GM12873 (cell line): ENCODE results near the gene PEX14.

Experiments
- TF ChIP-seq, protein P1 (sequence below): IDR thresholded peaks from 2 replicates; pipeline ENCODE4 v1.5.1; 2012; ENCODE audit warnings: low read depth, mild to moderate bottlenecking, moderate library complexity, low read length, control low read depth; ENCODE audit not compliant: insufficient read depth; ENCODE audit errors: missing control alignments

The PEX14 gene

DNA sequence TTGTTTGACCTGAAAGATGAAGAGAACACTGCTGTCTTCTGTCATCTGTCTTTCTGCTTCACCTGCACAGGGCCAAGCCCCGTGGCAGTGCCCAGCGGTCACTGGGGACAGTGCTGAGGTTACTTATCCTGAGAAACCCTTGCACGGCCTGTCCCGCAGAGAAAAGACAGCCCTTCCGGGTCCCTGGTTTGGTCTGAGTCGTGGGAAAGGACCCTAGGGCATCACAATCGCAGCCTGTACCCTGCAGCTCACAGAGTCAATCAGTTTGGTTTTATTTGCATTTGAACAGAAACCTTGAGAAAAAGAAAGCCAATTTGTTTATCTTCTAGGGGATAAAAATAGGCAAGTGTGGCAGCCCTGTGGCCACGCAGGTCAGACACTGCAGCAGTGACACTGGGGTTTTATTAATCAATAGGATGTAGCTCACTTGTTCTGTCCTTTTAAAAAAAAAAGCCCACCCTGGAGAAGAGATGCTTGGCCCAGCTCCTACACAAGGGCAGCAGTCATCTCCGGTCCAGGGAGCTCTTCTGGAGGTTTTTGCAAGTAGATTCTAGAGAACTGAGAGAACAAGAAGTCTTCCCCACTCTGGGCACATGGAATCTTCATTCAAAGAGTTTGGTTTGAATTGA, 120.0 kb downstream of the PEX14 start:
- TF ChIP-seq, protein P1, sequence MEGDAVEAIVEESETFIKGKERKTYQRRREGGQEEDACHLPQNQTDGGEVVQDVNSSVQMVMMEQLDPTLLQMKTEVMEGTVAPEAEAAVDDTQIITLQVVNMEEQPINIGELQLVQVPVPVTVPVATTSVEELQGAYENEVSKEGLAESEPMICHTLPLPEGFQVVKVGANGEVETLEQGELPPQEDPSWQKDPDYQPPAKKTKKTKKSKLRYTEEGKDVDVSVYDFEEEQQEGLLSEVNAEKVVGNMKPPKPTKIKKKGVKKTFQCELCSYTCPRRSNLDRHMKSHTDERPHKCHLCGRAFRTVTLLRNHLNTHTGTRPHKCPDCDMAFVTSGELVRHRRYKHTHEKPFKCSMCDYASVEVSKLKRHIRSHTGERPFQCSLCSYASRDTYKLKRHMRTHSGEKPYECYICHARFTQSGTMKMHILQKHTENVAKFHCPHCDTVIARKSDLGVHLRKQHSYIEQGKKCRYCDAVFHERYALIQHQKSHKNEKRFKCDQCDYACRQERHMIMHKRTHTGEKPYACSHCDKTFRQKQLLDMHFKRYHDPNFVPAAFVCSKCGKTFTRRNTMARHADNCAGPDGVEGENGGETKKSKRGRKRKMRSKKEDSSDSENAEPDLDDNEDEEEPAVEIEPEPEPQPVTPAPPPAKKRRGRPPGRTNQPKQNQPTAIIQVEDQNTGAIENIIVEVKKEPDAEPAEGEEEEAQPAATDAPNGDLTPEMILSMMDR: no peak

DNA sequence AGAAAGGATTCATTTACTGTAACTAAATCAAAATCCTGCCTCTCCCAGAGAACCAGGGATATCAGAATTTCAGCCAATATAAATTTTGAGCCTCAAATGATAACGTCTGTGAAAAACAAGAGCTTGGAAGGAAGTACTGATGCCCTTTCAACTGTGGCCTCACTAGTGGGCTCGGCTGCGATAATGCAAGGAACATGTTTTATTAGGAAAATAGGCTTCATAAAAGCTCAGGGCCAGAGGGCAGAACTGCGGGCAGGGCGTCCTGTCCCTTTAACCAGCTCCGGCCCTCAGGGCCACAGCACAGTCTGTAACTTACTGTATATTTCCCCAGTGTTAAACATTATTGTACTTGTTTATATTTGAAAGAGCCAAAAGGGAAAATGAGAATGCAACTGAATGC, 122.0 kb downstream of the PEX14 start:
- TF ChIP-seq, protein P1: no peak

DNA sequence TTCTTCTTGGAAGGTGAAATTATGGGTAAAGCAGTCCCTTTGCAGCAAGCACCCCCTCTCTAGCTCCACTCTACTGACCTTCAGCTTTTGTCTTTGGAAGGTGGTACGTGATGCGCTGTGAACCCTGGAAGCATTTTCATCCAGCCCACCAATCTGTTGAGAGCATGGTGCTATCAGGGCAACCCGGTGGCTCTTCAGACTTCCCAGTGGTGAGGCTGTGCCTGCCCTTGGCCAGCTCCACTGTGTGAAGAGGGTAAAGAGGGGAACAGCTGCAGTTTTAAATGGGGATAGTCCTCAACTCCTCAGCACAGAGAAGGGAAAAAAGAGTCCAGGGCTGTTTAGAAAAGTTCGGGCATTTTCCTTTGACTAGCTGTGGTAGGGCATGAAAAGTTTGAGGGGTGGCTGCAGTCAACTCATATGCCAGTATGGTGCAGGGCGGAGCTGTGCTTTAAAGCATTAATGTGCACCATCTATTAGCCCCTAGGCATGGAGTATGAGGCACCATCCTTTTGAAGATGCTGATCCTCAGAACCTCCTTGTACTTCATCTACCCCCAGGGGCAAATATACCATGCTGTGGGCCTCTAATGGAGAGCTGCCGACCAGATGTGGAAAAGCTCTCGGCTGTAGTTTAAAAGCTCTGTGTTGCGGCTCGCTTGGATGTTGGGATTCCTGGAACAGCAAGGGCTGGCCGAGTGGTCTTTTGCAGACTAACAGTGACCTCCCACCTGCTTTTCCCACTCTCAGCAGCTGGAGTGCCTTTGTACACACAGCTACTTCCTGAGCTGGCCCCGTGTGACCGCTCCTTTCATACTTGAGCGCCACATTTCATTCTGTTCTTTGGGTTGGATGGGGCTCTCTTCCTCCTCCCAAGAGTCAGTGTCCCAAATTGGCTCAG, 123.0 kb downstream of the PEX14 start:
- TF ChIP-seq, protein P1: no peak

DNA sequence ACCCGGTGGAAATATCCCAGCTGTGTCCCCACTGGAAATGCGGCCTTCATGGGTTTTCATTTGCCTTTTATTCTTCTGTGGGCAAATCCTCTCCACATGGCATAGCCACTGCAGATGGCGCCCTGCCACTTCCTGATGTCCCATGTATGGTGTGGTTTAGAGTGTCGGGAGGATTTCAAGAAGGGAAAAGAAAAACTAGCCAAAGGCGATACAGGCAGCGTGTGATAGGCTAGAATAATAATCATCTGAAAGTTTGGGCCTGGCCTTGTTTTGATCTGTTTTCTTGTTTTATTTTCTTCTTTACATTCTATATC, 123.6 kb downstream of the PEX14 start:
- TF ChIP-seq, protein P1: no peak

DNA sequence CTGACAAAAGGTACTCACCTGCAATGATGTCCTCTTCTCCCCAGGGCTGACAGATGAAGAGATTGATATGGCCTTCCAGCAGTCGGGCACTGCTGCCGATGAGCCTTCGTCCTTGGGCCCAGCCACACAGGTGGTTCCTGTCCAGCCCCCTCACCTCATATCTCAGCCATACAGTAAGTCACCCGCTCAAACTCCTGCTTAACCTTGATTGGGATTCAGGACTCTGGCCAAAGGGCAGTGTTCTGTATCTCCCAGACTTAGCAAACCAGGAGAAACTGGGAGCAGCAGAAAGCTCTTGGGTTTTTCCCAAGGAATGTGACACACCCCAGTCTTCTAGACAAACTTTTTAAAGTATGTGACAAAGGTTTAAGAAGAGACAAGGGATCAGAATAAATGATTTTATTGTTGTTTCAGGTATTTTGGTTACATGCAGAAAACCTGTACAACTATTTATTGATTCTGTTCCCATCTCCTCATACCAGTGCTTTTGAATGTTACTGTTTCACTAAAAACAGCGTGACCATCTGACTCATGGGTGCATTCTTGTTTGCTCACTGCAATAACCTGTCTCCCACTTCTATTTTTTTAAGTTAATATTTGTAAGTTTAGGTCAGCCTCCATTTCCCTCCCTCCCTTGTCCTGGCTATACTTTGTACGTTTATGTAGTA, 124.6 kb downstream of the PEX14 start:
- TF ChIP-seq, protein P1: no peak

DNA sequence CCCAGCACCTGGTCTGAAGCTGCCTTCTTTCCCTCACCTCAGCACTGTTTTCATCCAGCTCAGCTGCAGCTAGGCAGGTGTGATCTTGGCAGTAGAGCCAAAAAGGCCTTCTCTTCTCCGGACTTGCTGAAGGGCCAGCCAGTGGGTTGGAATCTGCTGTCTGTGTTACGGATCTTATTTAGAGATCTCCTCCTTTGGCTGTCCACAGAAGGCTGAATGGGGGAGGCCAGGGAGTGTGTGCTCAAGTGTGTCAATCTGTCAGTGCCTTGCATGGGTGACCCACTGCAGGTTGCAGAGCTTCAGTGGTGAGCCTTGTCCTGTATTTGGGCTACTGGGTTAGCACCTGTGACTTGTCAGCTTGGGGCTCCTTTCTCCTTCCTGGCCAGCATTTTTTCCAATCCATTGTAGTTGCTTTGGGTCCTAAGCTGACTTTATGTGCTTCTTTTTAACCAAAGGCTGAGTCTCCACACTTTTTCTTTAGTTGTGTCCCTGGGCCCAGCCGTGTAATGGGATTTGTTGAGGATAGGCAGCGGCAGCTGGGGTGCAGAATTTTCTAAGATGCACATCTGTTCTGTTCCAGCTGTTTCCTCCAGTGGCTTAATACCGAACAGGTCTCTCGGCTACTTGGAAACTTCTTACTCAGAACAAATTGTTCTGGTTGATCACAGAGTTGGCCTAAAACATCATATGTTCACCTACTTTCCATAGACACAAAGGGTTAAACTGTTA, 126.8 kb downstream of the PEX14 start:
- TF ChIP-seq, protein P1: no peak

DNA sequence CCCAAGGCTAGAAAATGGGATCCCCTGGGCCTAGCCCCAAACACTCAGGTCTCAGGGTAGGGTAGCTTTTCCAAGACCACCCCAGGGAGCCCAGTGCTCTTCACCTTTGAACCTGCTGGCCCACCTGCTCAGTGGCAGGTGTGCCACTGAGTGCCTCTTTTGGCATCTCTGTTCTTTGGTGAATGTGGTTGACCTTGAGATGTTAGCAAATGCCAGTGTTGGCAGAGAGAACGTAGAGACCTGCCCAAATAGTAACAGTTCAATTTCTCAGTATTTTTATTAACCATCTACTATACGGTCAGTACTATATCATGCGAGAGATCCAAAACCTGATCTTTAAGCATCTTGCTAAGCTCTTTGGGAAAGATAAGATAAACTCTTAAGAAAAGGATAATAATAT, 128.2 kb downstream of the PEX14 start:
- TF ChIP-seq, protein P1: no peak
